ENCODE results near the gene MEI1. TPM values are rescaled to one million over a fixed set of nuclear protein-coding genes. Genes with fewer than 3 reads are reported as not detected.
A peak's percentile ranks its signal among the peaks of the same experiment; 100 is the strongest.

MEI1 gene
- total RNA-seq, 1 experiment from 2014 or later, result 0.20 TPM

GRCh38 chr22:41768430-41768829 is 69.1 kb downstream of the MEI1 start:
- H2BK12ac ChIP-seq (ENCODE audit: insufficient read length, low read depth, low read length), result no peak overlapping the region
- no peak overlapping the region for H3K4ac ChIP-seq (ENCODE audit: low read depth, low read length)
- no peak overlapping the region for H3K23ac ChIP-seq (ENCODE audit: insufficient read length, low read depth, low read length)
- no peak overlapping the region for H4K5ac ChIP-seq (ENCODE audit: insufficient read length, low read depth, low read length)
- H2BK120ac ChIP-seq (ENCODE audit: low read depth, low read length, poor library complexity, severe bottlenecking), result no peak overlapping the region
- H4K91ac ChIP-seq (ENCODE audit: insufficient read length, low read depth, low read length), result no peak overlapping the region
- H3K18ac ChIP-seq (ENCODE audit: insufficient read length, low read depth, low read length), result no peak overlapping the region
- H2BK5ac ChIP-seq (ENCODE audit: insufficient read length, low read length), result no peak overlapping the region
- H3K27ac ChIP-seq (ENCODE audit: insufficient read length, low read depth, low read length), result no peak overlapping the region
- no peaks in the 10 kb centered on the region for H3K27me3 ChIP-seq (ENCODE audit: insufficient read depth, low read length)
- H3K4me1 ChIP-seq (ENCODE audit: insufficient read depth, low read length), result no peaks in the 10 kb centered on the region
- H3K9me3 Mint-ChIP-seq, result no peaks in the 10 kb centered on the region; a peak in 1 of 5 replicates
- H3K27me3 Mint-ChIP-seq (ENCODE audit: low read depth), result peaks cover 14% of the 10 kb centered on the region
- H3K4me3 Mint-ChIP-seq, result no peak overlapping the region
- H3K27ac Mint-ChIP-seq, result peak overlapping the region in 1 of 3 experiments; percentile 52; a peak in 1 of 7 replicates
- H3K36me3 Mint-ChIP-seq (ENCODE audit: insufficient read depth in 1 of 3, low read depth in 3 of 3), result no peaks in the 10 kb centered on the region
- no peak overlapping the region for H2BK15ac ChIP-seq (ENCODE audit: low read depth, low read length)
- H3K4me2 ChIP-seq (ENCODE audit: insufficient read depth, insufficient read length, low read length), result no peak overlapping the region
- no peaks in the 10 kb centered on the region for H3K9me3 ChIP-seq (ENCODE audit: control insufficient read depth, low read depth, low read length)
- H3K9ac ChIP-seq (ENCODE audit: extremely low read depth, insufficient read length, low read length), result no peak overlapping the region
- H2AK5ac ChIP-seq (ENCODE audit: insufficient read length, low read length), result no peak overlapping the region
- no peak overlapping the region for H4K8ac ChIP-seq (replicated peaks; ENCODE audit: insufficient read length, low read depth, low read length)
- H2BK20ac ChIP-seq (ENCODE audit: low read depth, low read length, poor library complexity, severe bottlenecking), result no peak overlapping the region
- no peak overlapping the region for H3T11ph ChIP-seq (ENCODE audit: low read length)
- TF ChIP-seq CTCF (conservative IDR thresholded peaks at IDR 0.05), result no peak
- H3K56ac ChIP-seq (ENCODE audit: insufficient read length, low read depth, low read length), result no peak overlapping the region
- H3K79me2 ChIP-seq (ENCODE audit: insufficient read depth, low read length), result no peaks in the 10 kb centered on the region
- no peaks in the 10 kb centered on the region for H3K79me1 ChIP-seq (ENCODE audit: insufficient read depth, low read depth, low read length, poor library complexity, severe bottlenecking)
- DNase-seq, result no peak
- no peaks in the 10 kb centered on the region for H4K20me1 ChIP-seq (ENCODE audit: control insufficient read depth, insufficient read depth, insufficient read length)
- H2AFZ ChIP-seq (ENCODE audit: low read length), result no peak overlapping the region
- H3K23me2 ChIP-seq (ENCODE audit: insufficient read length, low read depth, low read length, poor library complexity, severe bottlenecking), result no peaks in the 10 kb centered on the region
- no CpG with 5 or more reads among the region's 2 CpGs for WGBS (ENCODE audit: extremely low coverage, insufficient read length, low lambda C conversion rate)
- no peak overlapping the region for H3K14ac ChIP-seq (ENCODE audit: insufficient read depth, low read length)
- H3K4me1 Mint-ChIP-seq, result 0 out of 4 replicates have a peak, but pooled peaks cover 0 to 2% of the 10 kb centered on the region in 2 experiments

Data from H9 (cell line).